Left hindlimb (tissue), 1 donor: ENCODE results near the gene GJB4.
"Not testable (repeated sequence)": the region's sequence is repeated elsewhere in the genome, so short reads cannot be mapped to it uniquely, and the experiment has no call there.

ENCODE experiments used
- DNase-seq: peaks from one replicate; pipeline ENCODE4 v3.0.0-alpha.2; 2018

The GJB4 gene

GRCh38 chr1:34806396-34806795 is 46.9 kb downstream of the GJB4 start:
- no peak for DNase-seq

- no peak for DNase-seq
Measured at GRCh38 chr1:34808051-34808810, 48.7 kb downstream of the GJB4 start.

GRCh38 chr1:34810781-34811180 is 51.2 kb downstream of the GJB4 start:
- DNase-seq: not testable (repeated sequence)
